ENCODE measurements around the gene EFEMP1.

The EFEMP1 gene

GRCh38 chr2:55896633-55897032 is 26.9 kb downstream of the EFEMP1 start:
- DNase-seq: no peak

- DNase-seq: no peak
Observed at GRCh38 chr2:55894720-55895119, 28.9 kb downstream of the EFEMP1 start.

GRCh38 chr2:55891671-55892094 is 31.9 kb downstream of the EFEMP1 start:
- DNase-seq: no peak

- no peak for DNase-seq
Observed at GRCh38 chr2:55888936-55889335, 34.6 kb downstream of the EFEMP1 start.

- no peak for DNase-seq
Observed at GRCh38 chr2:55887901-55888624, 35.5 kb downstream of the EFEMP1 start.

GRCh38 chr2:55887351-55887750 is 36.2 kb downstream of the EFEMP1 start:
- no peak for DNase-seq

GRCh38 chr2:55885944-55886281 is 37.7 kb downstream of the EFEMP1 start:
- no peak for DNase-seq

- DNase-seq: no peak
Observed at GRCh38 chr2:55885127-55885943, 38.2 kb downstream of the EFEMP1 start.

- no peak for DNase-seq
Observed at GRCh38 chr2:55883829-55884228, 39.8 kb downstream of the EFEMP1 start.

- DNase-seq: no peak
Observed at GRCh38 chr2:55883357-55883756, 40.2 kb downstream of the EFEMP1 start.

GRCh38 chr2:55882954-55883353 is 40.6 kb downstream of the EFEMP1 start:
- DNase-seq: no peak

- DNase-seq: no peak
Observed at GRCh38 chr2:55880416-55881143, 43.0 kb downstream of the EFEMP1 start.

- no peak for DNase-seq
Observed at GRCh38 chr2:55879976-55880375, 43.6 kb downstream of the EFEMP1 start.

- DNase-seq: no peak
Observed at GRCh38 chr2:55877087-55877436, 46.5 kb downstream of the EFEMP1 start.

GRCh38 chr2:55876429-55877086 is 47.0 kb downstream of the EFEMP1 start:
- DNase-seq: no peak

GRCh38 chr2:55875434-55876135 is 48.0 kb downstream of the EFEMP1 start:
- no peak for DNase-seq

GRCh38 chr2:55874338-55874737 is 49.2 kb downstream of the EFEMP1 start:
- DNase-seq: no peak

- DNase-seq: peak; percentile 24
Observed at GRCh38 chr2:55871637-55872036, 51.9 kb downstream of the EFEMP1 start.

- no peak for DNase-seq
Observed at GRCh38 chr2:55869637-55870325, 53.8 kb downstream of the EFEMP1 start.

- DNase-seq: no peak
Observed at GRCh38 chr2:55865096-55865835, 58.3 kb downstream of the EFEMP1 start.
